ENCODE measurements around the gene B3GALT5.
A peak's percentile ranks its signal among the peaks of the same experiment; 100 is the strongest.

The B3GALT5 gene

GRCh38 chr21:39595465-39595864 is 17.3 kb upstream of the B3GALT5 start:
- FAIRE-seq (no peak), DNase-seq (ENCODE audit: insufficient read length, low spot score) (no peak)
- TF ChIP-seq POLR2A (IDR thresholded peaks at IDR 0.05; ENCODE audit: low read depth, low read length) = no peak

- DNase-seq (ENCODE audit: insufficient read length, low spot score) = no peak
These were observed 15.1 kb upstream of the B3GALT5 start for GRCh38 chr21:39597595-39597994.

GRCh38 chr21:39599191-39599970 is 13.4 kb upstream of the B3GALT5 start:
- DNase-seq (ENCODE audit: insufficient read length, low spot score) (no peak), FAIRE-seq (no peak)
- no peak for TF ChIP-seq POLR2A (IDR thresholded peaks at IDR 0.05; ENCODE audit: low read depth, low read length)

More at GRCh38 chr21:39597595-39597994, 15.1 kb upstream of the B3GALT5 start:
- no peak for TF ChIP-seq POLR2A (IDR thresholded peaks at IDR 0.05; ENCODE audit: low read depth, low read length)
- FAIRE-seq = no peak

DNA sequence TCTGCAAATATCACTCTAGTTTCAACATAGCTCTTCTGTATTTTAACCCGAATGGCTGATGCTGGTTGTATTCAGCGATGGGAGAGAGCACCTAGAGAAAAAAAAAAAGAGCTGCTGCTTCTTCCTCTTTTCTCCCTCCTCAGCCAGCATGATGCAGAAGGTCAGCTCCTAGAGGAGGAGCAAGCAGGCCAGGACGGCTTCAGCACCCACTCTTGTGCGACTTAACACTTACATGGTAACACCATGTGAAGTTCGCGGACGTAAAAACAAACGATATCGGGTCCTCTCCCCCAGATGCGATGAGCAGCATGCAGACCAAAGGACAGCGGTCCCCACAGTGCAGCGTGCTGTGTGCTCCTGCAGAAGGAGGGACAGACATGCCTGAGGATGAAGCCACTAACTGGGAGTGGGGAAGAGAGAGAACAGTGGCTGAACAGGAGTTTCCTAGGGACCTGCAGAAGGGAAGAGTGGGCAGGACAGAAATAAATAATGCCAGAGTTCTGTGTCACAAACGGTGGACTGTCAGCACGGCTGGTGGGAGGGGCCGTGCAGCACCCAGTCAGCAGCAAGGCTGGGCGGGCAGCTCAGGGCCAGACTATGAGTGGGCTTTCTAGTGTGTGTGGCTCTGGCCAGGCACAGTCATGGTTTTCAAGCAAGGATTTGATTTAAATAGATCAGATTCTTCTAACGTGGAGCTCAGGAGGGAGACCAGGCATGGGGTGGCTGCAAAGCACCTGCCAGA is 11.4 kb upstream of the B3GALT5 start:
- DNase-seq (ENCODE audit: insufficient read length, low spot score) = no peak
- no peak for TF ChIP-seq POLR2A (IDR thresholded peaks at IDR 0.05; ENCODE audit: low read depth, low read length)
- FAIRE-seq = no peak

GRCh38 chr21:39602076-39602689 is 10.6 kb upstream of the B3GALT5 start:
- TF ChIP-seq POLR2A (IDR thresholded peaks at IDR 0.05; ENCODE audit: low read depth, low read length) = no peak
- FAIRE-seq (no peak), DNase-seq (ENCODE audit: insufficient read length, low spot score) (no peak)

- DNase-seq (ENCODE audit: insufficient read length, low spot score) (no peak), FAIRE-seq (no peak)
- TF ChIP-seq POLR2A (IDR thresholded peaks at IDR 0.05; ENCODE audit: low read depth, low read length) = no peak
These were observed 9.9 kb upstream of the B3GALT5 start for GRCh38 chr21:39602793-39603192.

- no peak for TF ChIP-seq POLR2A (IDR thresholded peaks at IDR 0.05; ENCODE audit: low read depth, low read length)
- no peak for FAIRE-seq
- no peak for DNase-seq (ENCODE audit: insufficient read length, low spot score)
These were observed 7.8 kb upstream of the B3GALT5 start for GRCh38 chr21:39604951-39605350.

- peak; percentile 81 for DNase-seq (ENCODE audit: insufficient read length, low spot score)
- no peak for TF ChIP-seq POLR2A (IDR thresholded peaks at IDR 0.05; ENCODE audit: low read depth, low read length)
- no peak for FAIRE-seq
These were observed 2.0 kb upstream of the B3GALT5 start for GRCh38 chr21:39610703-39611102.

DNA sequence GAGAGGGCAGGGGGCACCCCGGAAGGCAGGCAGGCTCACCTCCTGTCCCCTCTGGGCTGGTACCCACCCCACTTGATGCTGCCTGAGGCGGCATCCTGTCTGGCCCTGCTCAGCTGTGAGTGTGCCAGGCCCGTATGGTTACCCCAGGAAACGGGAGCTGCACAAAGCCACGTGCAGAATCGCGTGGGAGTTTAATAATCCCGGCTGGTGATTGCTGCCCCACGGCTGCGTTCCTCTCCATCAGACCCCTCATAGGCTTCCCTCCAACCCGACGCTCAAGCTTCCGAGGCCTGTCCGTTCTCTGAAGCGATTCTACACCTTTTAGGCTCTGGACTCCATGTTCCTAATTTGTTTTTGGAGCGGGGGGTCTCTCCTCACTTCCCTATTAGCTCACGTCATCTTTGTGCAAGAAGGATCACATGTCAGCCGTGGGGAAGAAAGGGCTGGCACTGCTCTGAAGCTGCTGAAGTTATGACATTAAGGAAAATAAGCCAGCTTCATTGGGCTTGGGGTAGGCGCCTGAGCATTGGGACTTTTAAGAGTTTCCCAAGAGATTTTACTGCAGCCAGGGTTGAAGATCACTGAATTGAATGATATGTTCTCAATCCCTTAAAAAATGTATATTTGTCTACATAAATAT is 1.1 kb upstream of the B3GALT5 start:
- FAIRE-seq = no peak
- TF ChIP-seq POLR2A (IDR thresholded peaks at IDR 0.05; ENCODE audit: low read depth, low read length) = no peak
- DNase-seq (ENCODE audit: insufficient read length, low spot score) = no peak

DNA sequence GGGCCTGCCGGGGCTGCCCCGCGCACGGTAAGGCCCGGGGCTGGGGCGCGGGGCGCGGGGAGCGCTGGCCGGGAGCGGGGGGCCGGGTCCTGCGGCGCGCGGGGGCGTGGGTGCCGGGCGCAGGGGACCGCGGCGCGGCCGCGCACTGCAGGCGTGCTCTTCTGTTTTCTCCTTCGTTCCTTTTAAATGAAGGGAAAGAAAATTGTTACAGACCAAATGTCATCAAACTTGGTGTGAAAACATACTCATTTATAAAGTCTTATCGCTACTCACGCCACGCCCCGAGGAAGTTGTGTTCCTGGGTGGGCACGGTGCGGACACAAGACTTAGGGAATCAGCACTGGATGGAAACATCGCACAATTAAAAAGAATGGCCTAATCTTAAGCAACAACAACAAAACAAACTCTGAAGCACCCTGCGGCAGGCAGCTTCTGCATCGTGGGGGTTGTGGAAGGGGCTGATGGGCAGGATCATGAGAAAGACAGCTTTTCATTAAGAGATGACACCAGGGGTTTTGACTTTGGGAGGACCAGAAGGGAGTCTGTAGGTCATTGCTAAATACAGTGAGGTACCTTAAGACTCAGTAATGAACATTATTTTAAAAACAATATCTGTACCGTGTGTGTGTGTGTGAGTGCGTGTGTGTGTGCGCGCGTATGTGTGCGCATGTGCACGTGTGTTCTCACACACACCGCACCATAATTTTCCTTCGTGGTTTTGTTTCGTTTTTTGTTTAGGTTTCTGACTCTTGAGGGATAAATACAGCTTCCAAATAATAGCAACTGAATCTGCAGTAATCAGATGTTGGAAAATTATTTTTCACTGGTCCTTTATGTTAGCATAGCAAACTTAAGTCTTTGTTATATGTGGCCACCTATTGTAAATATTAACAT is 548 bp downstream of the B3GALT5 start:
- no peak for TF ChIP-seq POLR2A (IDR thresholded peaks at IDR 0.05; ENCODE audit: low read depth, low read length)
- no peak for DNase-seq (ENCODE audit: insufficient read length, low spot score)
- FAIRE-seq = no peak

DNA sequence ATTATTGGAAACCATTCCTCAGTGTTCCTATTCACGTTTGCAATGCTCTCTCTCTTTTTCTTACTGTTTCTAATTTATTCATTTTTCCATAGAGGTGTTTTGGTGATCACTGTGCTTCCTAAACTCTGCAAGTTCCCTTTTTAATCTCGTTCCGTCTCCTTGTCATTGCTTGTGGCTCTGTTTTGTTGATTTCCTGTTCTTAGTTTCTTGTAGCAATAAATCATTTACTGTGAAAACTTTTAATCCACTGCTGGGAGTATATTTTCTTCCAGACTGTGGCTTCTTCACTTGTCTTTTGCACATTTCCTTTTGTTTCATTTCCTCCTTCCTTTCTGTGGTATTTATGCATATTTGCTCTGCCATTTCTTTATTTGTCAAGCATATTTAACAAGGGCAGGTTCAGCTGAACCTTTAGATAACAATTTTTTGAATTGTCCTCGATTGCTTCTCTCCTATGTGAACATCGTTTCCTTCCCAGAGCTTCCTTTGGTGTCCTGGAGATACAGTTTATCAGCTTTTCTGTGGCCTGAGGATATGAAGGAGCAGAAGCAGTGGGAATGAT is 3.6 kb downstream of the B3GALT5 start:
- no peak for DNase-seq (ENCODE audit: insufficient read length, low spot score)
- no peak for TF ChIP-seq POLR2A (IDR thresholded peaks at IDR 0.05; ENCODE audit: low read depth, low read length)
- FAIRE-seq = no peak

- TF ChIP-seq POLR2A (IDR thresholded peaks at IDR 0.05; ENCODE audit: low read depth, low read length) = no peak
- FAIRE-seq (no peak), DNase-seq (ENCODE audit: insufficient read length, low spot score) (no peak)
These were observed 8.1 kb downstream of the B3GALT5 start for GRCh38 chr21:39620856-39621255.
